RCC 7860 (cell line): ENCODE measurements around the gene MAVS.
A peak's percentile ranks its signal among the peaks of the same experiment; 100 is the strongest.
"Not testable (repeated sequence)": the region's sequence is repeated elsewhere in the genome, so short reads cannot be mapped to it uniquely, and the experiment has no call there.

ENCODE experiments used
- DNase-seq: peaks from one replicate; pipeline ENCODE4 v3.0.0-alpha.2; 2015; ENCODE audit warnings: low spot score
- FAIRE-seq: peaks from 2 replicates; lab custom pipeline; 2012; peaks lifted over from hg19 to GRCh38; lab: Jason Lieb, UNC

MAVS gene

GRCh38 chr20:3814928-3815495 is 31.6 kb upstream of the MAVS start:
- FAIRE-seq (no peak), DNase-seq (no peak)

- DNase-seq (no peak), FAIRE-seq (no peak)
Measured at GRCh38 chr20:3815703-3816315, 30.8 kb upstream of the MAVS start.

- DNase-seq: peak; percentile 68
- FAIRE-seq: no peak
Measured at GRCh38 chr20:3818155-3819151, 28.2 kb upstream of the MAVS start.

DNA sequence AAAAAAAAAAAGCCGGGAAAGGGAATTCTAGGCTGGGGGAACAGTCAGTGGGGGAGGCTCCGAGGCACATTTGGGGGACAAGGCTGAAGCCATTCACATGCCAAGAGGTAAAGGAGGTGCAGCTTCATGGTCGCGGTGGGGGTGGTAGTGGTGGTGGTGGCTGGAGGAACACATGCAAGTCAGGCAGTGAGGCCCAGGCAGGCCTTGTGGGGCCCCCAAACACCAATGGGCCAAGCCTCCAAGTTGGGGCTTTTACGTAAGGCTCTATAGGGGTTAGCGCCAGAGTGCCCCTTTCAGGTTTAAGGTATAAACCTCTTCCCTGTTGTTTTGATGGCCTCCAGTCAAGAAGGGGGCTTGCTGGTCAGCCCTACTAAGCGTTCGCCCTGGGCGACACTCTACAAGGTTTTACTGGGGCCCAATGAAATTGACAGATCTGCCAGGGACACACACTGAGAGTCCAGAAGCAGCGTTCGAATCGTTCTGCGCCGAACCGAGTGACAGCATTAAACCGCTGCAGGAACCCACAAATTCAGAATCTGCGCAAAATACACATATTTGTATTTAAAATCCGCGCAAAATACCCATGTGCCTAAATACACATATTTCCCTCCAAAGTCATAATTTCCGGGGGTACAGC is 27.1 kb upstream of the MAVS start:
- FAIRE-seq: no peak
- DNase-seq: no peak

GRCh38 chr20:3820048-3820900 is 26.4 kb upstream of the MAVS start, which contains the start of gene AP5S1:
AP5S1 (plus strand) TSS chr20:3820547; CDS start chr20:3822118, 1,571 bp downstream.
- DNase-seq (peak; percentile 83), FAIRE-seq (no peak)

DNA sequence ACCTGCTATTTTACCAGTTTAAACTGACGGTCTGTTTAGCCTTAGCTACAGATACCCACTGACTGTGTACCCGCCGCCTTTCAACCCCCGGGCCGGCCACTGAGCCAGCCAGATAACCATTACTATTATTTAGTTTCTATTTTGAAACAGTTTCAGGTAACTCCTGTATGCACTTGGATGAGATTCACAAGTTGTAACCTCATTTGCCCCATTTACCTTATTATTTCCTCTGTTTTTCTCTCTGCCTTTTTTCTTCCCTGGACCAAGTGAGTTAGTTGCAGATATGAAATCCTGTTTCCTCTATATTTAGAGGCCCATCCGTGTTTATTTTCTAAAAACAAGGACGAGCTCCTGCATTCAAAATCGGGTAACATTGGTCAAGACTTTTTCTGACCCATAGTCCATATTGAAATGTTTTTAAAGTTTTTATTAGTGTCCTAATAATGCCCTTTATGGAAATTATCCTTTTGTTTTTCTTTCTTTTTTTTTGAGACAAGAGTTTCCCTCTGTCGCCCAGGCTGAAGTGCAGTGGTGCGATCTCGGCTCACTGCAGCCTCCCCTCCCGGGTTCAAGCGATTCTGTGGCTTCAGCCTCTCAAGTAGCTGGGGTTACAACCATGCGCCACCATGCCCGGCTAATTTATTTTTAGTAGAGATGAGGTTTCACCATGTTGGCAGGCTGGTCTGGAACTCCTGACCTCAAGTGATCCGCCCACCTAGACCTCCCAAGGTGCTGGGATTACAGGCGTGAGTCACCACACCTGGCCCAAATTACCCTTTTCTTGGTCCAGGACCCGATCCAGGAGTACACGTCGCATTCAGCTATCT is 25.5 kb upstream of the MAVS start:
- FAIRE-seq (no peak), DNase-seq (no peak)

- FAIRE-seq (no peak), DNase-seq (no peak)
Measured at GRCh38 chr20:3821996-3822395, 24.6 kb upstream of the MAVS start.

DNA sequence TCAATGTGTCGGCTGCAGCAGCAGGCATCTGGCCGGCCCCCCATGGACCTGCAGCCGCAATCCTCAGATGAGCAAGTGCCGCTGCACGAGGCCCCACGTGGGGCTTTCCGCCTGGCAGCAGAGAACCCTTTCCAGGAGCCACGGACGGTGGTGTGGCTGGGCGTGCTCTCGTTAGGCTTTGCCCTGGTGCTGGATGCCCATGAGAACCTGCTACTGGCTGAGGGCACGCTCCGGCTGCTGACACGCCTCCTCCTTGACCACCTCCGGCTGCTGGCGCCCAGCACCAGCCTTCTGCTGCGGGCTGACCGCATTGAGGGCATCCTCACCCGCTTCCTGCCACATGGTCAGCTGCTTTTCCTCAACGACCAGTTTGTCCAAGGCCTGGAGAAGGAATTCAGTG is 22.8 kb upstream of the MAVS start:
- DNase-seq (no peak), FAIRE-seq (no peak)

GRCh38 chr20:3825526-3825925 is 21.1 kb upstream of the MAVS start:
- FAIRE-seq: no peak
- DNase-seq: no peak

DNA sequence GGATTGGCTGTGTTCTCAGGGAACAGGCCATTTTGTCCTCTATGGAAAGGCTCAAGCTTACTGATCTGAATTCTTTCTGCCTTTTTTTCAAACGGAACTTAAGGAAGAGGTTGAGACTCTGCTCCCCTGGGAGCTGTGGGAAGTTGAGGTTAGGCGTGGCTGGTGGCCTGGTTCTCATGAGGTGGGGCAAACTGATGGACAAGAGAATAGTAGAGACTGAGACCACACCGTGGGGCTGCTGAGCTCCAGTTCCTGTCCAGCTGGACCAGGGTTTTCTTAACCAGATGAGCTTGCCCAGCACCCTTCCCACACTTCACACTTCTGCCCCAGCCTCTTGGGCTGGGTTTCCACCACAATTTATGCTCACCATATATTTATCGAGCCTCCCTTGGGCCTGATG is 20.2 kb upstream of the MAVS start:
- FAIRE-seq: no peak

GRCh38 chr20:3828798-3829197 is 17.8 kb upstream of the MAVS start:
- no peak for DNase-seq
- no peak for FAIRE-seq

More for the DNA sequence above, 20.2 kb upstream of the MAVS start:
- DNase-seq: no peak

GRCh38 chr20:3829891-3830290 is 16.7 kb upstream of the MAVS start:
- not testable (repeated sequence) for FAIRE-seq, DNase-seq

GRCh38 chr20:3836132-3836531 is 10.5 kb upstream of the MAVS start:
- DNase-seq (no peak), FAIRE-seq (no peak)

DNA sequence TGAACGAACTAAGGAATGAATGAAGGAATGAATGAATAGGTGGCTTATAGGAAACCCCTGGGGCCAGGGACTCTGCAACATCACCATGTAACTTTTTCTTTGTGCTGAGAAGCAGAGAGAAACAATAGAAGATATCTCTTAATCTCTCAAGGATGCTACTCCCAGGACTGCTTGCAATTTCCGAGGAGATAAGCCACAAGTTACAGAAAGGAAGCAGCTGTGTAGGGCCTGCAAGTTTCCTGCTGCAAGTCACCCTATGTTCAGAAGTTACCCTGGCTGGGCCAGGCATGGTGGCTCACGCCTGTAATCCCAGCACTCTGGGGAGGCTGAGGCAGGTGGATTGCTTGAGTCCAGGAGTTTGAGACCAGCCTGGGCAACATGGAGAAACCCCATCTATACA is 7.3 kb upstream of the MAVS start:
- no peak for DNase-seq
- no peak for FAIRE-seq

- not testable (repeated sequence) for DNase-seq, FAIRE-seq
Measured at GRCh38 chr20:3840201-3840600, 6.4 kb upstream of the MAVS start.

DNA sequence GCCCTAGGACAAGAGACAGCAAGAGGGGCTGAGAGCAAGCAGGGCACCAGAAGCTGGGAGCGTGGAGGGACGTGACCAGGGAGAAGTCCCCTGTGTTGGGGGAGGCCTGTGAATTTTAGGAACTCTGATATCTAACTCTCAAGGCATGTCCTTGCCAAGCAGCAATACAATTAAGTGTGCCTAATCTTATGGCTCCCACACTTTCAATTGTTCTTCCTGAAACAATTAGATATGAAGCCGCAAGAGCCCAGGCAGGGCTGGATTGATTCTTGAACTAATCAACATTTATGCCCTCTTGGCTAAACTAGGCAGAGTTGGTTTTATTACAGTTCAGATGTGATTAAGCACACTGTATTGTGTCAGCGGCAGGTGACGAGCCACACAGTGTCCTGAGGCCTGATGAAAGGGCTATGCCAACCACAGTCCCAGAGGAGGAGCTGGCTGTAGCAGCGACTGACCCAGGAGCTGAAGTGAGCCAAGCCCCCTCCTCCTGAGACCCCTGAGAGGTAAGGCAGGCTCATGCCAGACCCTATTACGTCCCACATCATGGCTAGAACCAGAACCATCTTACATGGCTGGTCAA is 4.2 kb upstream of the MAVS start:
- FAIRE-seq: no peak

GRCh38 chr20:3843490-3843889 is 3.1 kb upstream of the MAVS start:
- DNase-seq (peak; percentile 24), FAIRE-seq (no peak)

More for the DNA sequence above, 4.2 kb upstream of the MAVS start:
- no peak for DNase-seq

GRCh38 chr20:3843990-3844619 is 2.5 kb upstream of the MAVS start:
- DNase-seq, FAIRE-seq: not testable (repeated sequence)

- DNase-seq (no peak), FAIRE-seq (no peak)
Measured at GRCh38 chr20:3846378-3846739, 275 bp upstream of the MAVS start.
